Calu3 (cell line): ENCODE measurements around the gene SLC35E2B. TPM values are rescaled to one million over a fixed set of nuclear protein-coding genes. Genes with fewer than 3 reads are reported as not detected.
A peak's percentile ranks its signal among the peaks of the same experiment; 100 is the strongest.
"Not testable (repeated sequence)": the region's sequence is repeated elsewhere in the genome, so short reads cannot be mapped to it uniquely, and the experiment has no call there.

Source experiments
- BruUV-seq: library from RNA; stranded (reverse); fragments of 400-500 nt; replicated peaks from 2 replicates; lab custom pipeline; 2021; lab: Mats Ljungman, UMichigan
- CTCF ChIA-PET: fragments of 300-600 bp; sonication (Branson Sonifier 250); formaldehyde crosslinking; loops from one replicate; lab custom pipeline; 2022; ENCODE audit warnings: antibody characterized with exemption; lab: Charles Lee
- DNase-seq: peaks from one replicate; pipeline ENCODE4 v3.0.0; 2022
- H3K27ac Mint-ChIP-seq: one replicate; pipeline ENCODE4 v1.8.0; 2022; ENCODE audit warnings: mixed read lengths; ENCODE audit not compliant: unreplicated experiment
- H3K27me3 Mint-ChIP-seq: one replicate; pipeline ENCODE4 v1.8.0; 2022; ENCODE audit warnings: mixed read lengths; ENCODE audit not compliant: unreplicated experiment
- H3K36me3 Mint-ChIP-seq: one replicate; pipeline ENCODE4 v1.8.0; 2022; ENCODE audit warnings: mild to moderate bottlenecking, moderate library complexity, mixed read lengths; ENCODE audit not compliant: insufficient read depth, unreplicated experiment
- H3K4me1 Mint-ChIP-seq: one replicate; pipeline ENCODE4 v1.8.0; 2022; ENCODE audit warnings: mild to moderate bottlenecking, low read depth, mixed read lengths; ENCODE audit not compliant: unreplicated experiment
- H3K4me3 Mint-ChIP-seq: one replicate; pipeline ENCODE4 v1.8.0; 2022; ENCODE audit warnings: mild to moderate bottlenecking, low read depth, moderate library complexity, mixed read lengths; ENCODE audit not compliant: unreplicated experiment
- H3K9me3 Mint-ChIP-seq: one replicate; pipeline ENCODE4 v1.8.0; 2022; ENCODE audit warnings: low read depth, mixed read lengths; ENCODE audit not compliant: unreplicated experiment
- intact Hi-C: fragments of 100-400 bp; cut with micrococcal nuclease; formaldehyde crosslinking; loops from one replicate; pipeline ENCODE4 v1.10.0; 2022; ENCODE audit not compliant: unreplicated experiment
- total RNA-seq: library from RNA; stranded (reverse); gene quantifications from 2 replicates; pipeline ENCODE4 v1.2.3, GENCODE V29; 2022

The SLC35E2B gene
- total RNA-seq, 1 experiment from 2014 or later = 39.3 TPM

GRCh38 chr1:1658583-1659549 lies 33.7 kb downstream of the SLC35E2B start, which contains the start of gene CDK11B:
TSS of gene CDK11B (minus strand) at chr1:1659004. CDS start at chr1:1657485, 1,519 bp downstream.
- H3K4me1 Mint-ChIP-seq, CTCF ChIA-PET, intact Hi-C loops, H3K27me3 Mint-ChIP-seq, BruUV-seq, H3K9me3 Mint-ChIP-seq: not testable (repeated sequence)
- Mint-ChIP-seq H3K4me3 (peak within 1 kb of the TSS; percentile 84), H3K27ac (peak within 1 kb of the TSS; percentile 93), H3K36me3 (peaks cover 15% of the 10 kb centered on the region)
- DNase-seq = peak; percentile 83

DNA sequence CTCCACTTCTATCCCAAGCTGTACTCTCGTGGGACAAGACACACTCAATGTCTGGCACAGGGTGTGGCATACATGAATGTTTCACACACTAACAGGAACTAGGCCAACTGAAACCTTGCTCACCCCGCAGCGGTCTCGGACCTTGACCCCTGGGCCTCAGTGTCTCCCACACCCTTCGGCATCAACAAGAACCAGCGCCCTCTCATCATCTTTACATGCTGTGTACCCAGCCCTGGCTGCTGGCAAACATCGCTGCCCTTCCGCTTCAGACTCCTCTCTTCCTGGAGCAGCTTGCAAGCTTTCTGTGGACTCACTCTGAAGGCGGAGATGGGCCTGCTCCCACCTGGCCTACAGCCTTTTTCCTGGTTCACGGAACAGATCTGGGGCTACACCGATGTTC lies 44.3 kb downstream of the SLC35E2B start:
- intact Hi-C loops, CTCF ChIA-PET, H3K27me3 Mint-ChIP-seq, H3K9me3 Mint-ChIP-seq, H3K27ac Mint-ChIP-seq, DNase-seq, H3K4me3 Mint-ChIP-seq, BruUV-seq, H3K4me1 Mint-ChIP-seq: not testable (repeated sequence)
- peaks cover 27% of the 10 kb centered on the region for H3K36me3 Mint-ChIP-seq

DNA sequence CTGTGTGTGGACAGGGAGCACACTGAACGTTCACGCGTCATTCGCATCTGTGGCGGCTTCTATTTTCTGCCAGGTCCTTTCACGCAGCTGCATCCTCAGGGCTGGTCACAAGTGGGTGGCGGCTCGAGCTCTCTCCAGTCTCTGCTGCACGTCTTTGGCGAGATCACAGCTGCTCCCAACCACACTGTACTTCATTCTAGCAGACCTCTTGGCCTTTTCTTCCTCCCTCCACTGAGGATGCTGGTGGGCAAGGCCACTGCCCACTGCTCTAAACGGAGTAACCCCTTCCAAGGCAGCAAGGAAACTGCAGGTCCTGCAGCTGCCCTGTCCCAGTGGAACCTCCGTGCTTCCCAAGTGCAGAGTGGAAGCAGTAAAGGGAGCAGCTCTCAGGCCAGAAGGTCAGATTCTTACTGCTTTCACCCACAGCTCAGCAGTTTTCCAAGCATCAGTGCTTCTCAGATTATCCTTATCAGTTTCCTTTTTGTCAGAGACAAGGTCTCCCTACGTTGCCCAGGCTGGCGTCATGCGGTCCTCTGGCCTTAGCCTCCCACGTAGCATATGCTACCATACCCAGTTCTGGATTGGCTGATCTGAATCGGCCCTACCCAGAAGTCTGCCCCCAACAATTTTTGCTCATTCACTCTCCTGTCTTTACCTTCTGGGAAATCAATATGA lies 44.9 kb downstream of the SLC35E2B start:
- H3K4me3 Mint-ChIP-seq, DNase-seq, CTCF ChIA-PET, BruUV-seq, intact Hi-C loops, H3K4me1 Mint-ChIP-seq, H3K27ac Mint-ChIP-seq, H3K27me3 Mint-ChIP-seq, H3K9me3 Mint-ChIP-seq: not testable (repeated sequence)
- peaks cover 22% of the 10 kb centered on the region for H3K36me3 Mint-ChIP-seq

- BruUV-seq = not testable (repeated sequence)
These were observed 46.3 kb downstream of the SLC35E2B start for GRCh38 chr1:1646326-1646725.

GRCh38 chr1:1640711-1641461 lies 51.7 kb downstream of the SLC35E2B start:
- peaks cover 10% of the 10 kb centered on the region for H3K36me3 Mint-ChIP-seq
- CTCF ChIA-PET, H3K27ac Mint-ChIP-seq, BruUV-seq, intact Hi-C loops, DNase-seq, H3K4me3 Mint-ChIP-seq, H3K9me3 Mint-ChIP-seq, H3K27me3 Mint-ChIP-seq, H3K4me1 Mint-ChIP-seq: not testable (repeated sequence)

More at GRCh38 chr1:1646326-1646725, 46.3 kb downstream of the SLC35E2B start:
- intact Hi-C loops, H3K4me1 Mint-ChIP-seq, DNase-seq, H3K27ac Mint-ChIP-seq, H3K9me3 Mint-ChIP-seq, CTCF ChIA-PET, H3K4me3 Mint-ChIP-seq, H3K27me3 Mint-ChIP-seq: not testable (repeated sequence)
- peaks cover 17% of the 10 kb centered on the region for H3K36me3 Mint-ChIP-seq

GRCh38 chr1:1640081-1640480 lies 52.5 kb downstream of the SLC35E2B start:
- H3K9me3 Mint-ChIP-seq, intact Hi-C loops, BruUV-seq, H3K36me3 Mint-ChIP-seq, H3K4me1 Mint-ChIP-seq, H3K27ac Mint-ChIP-seq, H3K27me3 Mint-ChIP-seq, CTCF ChIA-PET, H3K4me3 Mint-ChIP-seq, DNase-seq: not testable (repeated sequence)

- H3K27ac Mint-ChIP-seq, H3K9me3 Mint-ChIP-seq, DNase-seq, intact Hi-C loops, H3K36me3 Mint-ChIP-seq, H3K27me3 Mint-ChIP-seq, BruUV-seq, CTCF ChIA-PET, H3K4me1 Mint-ChIP-seq, H3K4me3 Mint-ChIP-seq: not testable (repeated sequence)
These were observed 53.2 kb downstream of the SLC35E2B start for GRCh38 chr1:1639368-1639767.

- H3K27ac Mint-ChIP-seq, H3K4me1 Mint-ChIP-seq, CTCF ChIA-PET, H3K9me3 Mint-ChIP-seq, H3K4me3 Mint-ChIP-seq, BruUV-seq, H3K36me3 Mint-ChIP-seq, intact Hi-C loops, DNase-seq, H3K27me3 Mint-ChIP-seq: not testable (repeated sequence)
These were observed 54.1 kb downstream of the SLC35E2B start for GRCh38 chr1:1638528-1638927.

GRCh38 chr1:1637479-1637875 lies 55.1 kb downstream of the SLC35E2B start:
- H3K36me3 Mint-ChIP-seq, H3K4me1 Mint-ChIP-seq, H3K4me3 Mint-ChIP-seq, DNase-seq, CTCF ChIA-PET, intact Hi-C loops, H3K27ac Mint-ChIP-seq, H3K27me3 Mint-ChIP-seq, H3K9me3 Mint-ChIP-seq, BruUV-seq: not testable (repeated sequence)
